Caki2 (cell line): ENCODE results near the gene SYNC. TPM values are rescaled to one million over a fixed set of nuclear protein-coding genes. Genes with fewer than 3 reads are reported as not detected.
"Not testable (repeated sequence)": the region's sequence is repeated elsewhere in the genome, so short reads cannot be mapped to it uniquely, and the experiment has no call there.

ENCODE experiments used
- DNase-seq: peaks from one replicate; pipeline ENCODE4 v3.0.0-alpha.2; 2015; ENCODE audit warnings: low read depth
- in situ Hi-C: cut with HindIII; loops from 2 replicates; pipeline ENCODE4 v1.10.0; 2016; ENCODE audit warnings: low sequenced_read_pairs, low pct_unique_long_range_greater_than_20kb, mixed read lengths
- total RNA-seq: library from RNA; depleted of rRNA; stranded (reverse); fragments of >200 nt; shearing (Covaris generic); gene quantifications from 2 replicates; pipeline ENCODE4 v1.2.3, GENCODE V29; 2014; ENCODE audit warnings: low replicate concordance

SYNC gene
- total RNA-seq, 1 experiment from 2014 or later: 0.84 TPM

DNA sequence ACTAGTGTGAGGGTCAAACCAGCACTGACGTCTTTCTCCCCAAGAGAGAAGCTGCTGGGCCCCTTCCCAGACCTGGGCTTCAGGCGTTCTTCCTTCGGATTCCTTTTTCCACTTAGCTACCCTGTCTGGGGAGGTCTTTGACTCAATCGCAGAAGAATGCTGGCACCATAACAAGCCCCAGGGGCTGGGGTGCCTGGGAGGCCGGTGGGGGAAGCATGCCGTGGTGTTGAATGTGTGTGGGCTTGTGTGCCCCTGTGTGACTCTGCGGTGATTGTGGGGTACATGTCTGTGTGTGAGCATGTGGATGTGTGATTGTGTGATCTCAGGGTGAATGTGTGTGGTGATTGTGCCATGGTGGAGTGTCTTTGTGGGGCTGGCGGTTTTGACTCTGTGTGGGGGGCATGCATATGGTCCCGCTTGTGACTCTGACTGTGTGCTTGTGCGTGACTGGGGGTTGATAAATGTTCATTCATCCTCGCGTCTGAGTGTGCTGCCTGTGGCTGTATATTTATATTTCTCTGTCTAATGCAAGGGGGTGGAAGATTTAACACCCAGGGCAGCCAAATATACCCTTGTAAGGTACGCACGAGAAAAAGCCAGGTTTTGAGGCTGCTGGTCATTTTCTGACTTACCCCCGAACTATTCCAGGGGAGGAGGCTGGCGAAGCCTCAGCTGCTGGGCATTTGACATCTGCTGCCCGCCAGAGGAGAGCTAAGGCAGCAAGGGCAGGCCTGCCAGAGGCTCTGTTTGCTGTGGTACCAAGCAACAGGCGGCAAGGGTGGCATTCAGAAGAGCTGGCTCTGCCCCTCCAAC, 1.1 kb upstream of the SYNC start:
- peak; percentile 29 for DNase-seq

DNA sequence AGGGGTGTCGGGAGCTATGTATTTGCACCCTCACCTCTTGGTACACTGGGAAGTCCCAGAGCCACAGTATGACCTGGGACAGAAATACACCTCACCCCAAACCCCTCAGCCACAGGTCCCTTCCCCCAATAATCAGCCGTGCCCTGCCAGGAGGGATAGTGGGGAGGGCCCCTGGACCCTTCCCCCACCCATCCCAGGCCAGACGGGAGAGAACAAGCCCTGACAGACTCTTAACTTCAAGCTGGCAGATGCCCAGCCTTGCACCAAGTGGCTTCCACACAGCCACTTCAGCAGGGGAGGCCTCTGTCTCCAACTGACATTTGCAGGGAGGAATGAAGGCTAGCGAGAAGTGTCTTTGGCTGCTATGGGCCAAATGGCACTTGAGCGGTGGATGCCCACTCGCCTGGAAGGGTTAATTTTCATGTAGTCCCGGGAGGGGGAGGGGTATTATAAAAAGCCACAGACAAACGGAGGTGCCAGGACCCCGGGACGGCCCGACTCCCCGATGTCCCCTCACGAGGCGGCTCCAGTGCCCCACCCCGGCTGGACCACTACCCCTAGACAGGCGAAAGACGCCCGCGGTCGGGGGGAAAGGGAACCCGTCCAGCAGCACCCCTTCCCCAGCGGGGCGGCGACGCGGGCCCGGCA, 495 bp downstream of the SYNC start:
- in situ Hi-C loops: no loop called here
- DNase-seq: no peak

More for the DNA sequence above, 1.1 kb upstream of the SYNC start:
- in situ Hi-C loops: no loop called here

DNA sequence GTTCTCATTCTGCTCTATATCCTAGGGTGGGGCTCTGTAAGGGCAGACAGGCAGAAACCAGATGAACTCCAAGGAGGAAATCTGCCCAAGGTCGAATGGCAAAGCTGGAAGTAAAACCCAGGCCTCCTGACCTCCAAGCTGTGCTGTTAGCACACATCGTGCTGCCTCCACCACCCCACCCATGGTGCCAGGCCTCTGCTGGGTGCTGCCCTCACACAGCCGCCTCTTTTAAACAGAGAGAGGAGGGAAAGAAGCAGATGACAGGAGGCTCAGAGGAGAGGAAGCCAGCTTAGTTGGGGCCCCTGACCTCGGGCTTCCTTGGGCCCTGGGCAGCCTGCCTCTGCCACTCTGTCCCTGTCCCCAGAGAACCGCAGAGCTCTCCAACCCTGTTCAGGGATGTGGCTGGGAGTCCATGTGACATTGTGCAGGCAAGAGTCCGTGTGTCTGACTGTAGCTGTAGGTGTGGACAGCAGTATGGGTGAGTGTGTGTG, 1.1 kb downstream of the SYNC start:
- DNase-seq: no peak
- in situ Hi-C loops: no loop called here

DNA sequence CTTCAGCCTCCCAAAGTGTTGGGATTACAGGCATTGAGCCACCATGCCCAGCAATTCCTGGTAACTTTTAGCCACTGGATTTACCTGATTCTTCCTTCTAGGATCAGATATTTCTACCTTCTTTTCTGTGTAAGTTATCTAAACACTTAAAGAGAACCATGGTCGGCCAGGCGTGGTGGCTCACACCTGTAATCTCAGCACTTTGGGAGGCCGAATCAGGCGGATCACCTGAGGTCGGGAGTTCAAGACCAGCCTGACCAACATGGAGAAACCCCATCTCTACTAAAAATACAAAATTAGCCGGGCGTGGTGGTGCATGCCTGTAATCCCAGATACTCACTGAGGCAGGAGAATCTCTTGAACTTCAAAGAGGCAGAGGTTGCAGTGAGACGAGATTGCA, 5.6 kb downstream of the SYNC start:
- in situ Hi-C loops: not testable (repeated sequence)

DNA sequence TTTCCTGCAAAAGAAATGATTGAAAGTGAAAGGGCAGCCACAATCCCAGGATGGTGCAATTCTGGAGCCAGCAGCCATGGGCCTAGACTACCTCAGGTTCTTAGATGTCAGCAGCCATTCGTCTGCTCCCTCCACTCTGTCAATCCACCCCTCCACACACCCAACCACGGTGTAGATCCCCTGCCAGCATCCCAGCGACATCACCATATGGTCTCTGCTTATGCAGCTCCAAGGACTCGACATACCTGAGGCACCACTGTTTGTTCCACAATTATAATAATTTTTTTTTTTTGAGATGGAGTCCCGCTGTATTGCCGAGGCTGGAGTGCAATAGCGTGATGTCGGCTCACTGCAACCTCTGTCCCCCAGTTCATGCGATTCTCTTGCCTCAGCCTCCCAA, 6.5 kb downstream of the SYNC start:
- in situ Hi-C loops: no loop called here
- DNase-seq: no peak

More for the DNA sequence above, 5.6 kb downstream of the SYNC start:
- DNase-seq: not testable (repeated sequence)

DNA sequence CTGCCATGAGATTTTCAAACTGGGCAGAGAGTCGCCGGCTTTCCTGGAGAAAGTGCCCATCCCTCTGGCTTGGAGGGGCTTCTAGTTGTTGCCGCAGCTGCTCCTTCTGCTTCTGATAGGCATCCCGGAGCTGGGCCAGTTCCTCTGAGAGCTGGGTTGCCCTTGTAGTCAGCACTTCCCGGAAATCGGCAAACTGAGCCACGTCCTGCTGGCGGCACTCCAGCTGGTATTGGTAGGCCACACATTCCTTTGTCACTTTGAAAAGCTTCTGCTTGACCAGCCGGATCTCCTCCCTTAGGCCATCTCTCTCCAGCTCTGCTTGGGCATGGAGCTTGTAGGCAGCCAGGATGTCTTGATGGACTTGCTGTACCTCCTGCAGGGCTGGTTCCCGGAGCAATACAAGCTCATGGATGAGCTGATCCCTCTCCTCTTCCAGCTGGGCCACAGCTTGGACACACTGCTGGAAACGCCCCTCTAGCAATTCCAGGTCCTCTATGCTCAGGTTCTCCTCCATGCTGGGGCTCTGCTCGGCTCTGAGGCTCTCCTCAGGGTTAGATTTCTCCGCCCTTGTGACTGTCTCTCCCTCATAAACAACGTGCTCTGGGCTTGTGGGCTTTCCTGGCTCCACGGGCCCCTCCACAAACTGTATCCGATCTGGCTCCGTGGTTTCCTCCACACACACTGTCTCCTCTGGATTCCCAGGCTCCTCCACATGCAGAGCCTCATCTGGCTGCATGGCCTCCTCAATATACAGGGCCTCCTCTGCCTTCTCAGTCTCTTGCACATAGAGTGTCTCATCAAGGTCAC, 7.3 kb downstream of the SYNC start:
- in situ Hi-C loops: no loop called here
- no peak for DNase-seq

DNA sequence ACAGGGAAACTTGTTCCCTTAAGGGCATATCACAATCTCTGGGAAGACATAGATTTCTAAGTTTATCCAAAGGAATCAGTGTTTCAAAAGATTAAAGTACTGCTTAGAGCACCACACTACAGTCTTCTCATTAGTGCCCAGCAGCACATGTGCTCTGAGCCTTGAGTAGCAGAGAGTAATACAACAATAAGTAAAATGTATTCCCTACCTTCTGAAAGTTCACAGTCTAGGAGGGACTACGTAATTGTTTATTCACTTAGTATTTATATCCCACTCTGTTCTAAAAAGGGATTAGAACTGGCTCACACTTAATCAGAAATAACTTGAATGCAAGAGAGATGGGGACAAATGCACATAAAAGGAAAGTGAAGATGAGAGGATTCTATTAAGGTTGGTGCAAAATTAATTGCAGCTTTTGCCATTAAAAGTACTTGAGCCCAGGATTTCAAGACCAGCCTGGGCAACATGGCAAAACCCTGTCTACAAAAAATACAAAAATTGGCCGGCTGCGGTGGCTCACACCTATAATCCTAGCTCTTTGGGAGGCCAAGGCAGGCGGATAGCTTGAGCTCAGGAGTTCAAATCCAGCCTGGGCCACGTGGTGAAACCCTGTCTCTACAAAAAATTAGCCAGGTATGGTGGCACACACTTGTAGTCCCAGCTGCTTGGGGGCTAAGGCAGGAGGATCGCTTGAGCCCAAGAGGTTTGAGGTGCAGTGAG, 9.0 kb downstream of the SYNC start:
- no peak for DNase-seq
- in situ Hi-C loops: no loop called here

DNA sequence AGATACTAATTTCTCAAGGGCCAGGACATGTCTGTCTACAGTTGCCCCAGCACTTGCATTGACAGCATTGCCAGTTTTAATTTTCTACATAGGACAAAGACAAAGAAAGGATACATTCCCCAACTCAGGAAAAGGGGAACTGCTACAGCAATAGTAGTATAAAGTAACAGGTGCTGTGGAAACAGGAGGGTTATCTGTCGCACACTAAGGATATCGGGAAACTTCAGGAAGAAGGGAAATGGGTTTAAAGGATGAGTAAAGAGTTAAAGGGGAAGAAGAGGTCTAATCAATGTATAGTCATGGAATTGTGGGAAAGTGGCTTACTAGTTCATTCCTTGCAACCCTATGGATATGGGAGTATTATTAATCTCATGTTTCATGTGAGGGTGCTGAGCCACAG, 16.2 kb downstream of the SYNC start:
- in situ Hi-C loops: no loop called here
- no peak for DNase-seq

DNA sequence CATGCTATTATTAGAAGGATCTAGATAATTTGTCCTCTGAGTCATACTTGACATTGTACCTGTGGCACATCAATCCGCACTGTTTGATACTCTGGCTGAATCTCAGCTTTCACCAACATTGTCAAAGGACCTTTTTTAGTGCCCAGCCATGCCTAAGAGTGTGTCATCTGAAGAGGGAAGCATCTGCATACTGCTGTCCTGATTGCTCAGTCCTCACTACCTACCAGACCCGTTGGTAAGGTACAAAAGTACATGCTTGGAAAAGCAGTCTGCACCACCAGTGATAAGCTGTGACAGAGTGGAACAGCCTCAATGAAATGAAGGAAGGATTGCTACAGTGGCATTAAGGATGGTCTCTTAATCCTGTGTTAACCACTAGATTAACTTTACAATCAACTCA, 17.1 kb downstream of the SYNC start:
- no peak for DNase-seq
- in situ Hi-C loops: no loop called here

DNA sequence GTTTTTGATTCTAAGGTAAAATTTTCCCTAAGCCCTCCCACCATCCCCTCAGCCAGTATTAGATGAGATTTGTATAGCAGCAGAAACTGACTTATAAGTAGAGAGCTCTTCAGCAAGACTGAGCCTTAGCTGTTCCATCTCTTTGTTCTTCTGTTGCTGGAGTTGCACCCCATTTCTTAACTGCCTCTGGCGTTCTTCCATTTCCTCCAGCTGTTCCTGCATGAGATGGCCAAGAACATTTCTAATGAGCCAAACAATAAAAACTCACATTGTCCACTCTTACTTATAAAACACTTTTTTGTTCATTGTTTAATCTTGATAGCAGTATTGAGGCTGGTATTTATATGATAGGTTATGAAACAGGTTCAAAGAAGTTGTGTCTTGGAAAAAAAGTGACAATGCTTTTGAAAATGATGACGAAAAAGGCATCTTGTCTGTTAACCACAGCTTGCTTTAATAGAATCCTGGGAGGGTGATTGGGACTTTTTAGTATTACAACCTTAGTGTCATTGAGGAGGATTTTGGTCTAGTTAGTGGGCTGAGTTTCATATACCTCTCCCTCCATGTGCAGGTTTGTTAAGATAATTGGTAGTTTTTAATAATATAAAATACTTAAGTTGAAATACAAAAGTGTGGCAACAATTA, 18.3 kb downstream of the SYNC start:
- in situ Hi-C loops: no loop called here

DNA sequence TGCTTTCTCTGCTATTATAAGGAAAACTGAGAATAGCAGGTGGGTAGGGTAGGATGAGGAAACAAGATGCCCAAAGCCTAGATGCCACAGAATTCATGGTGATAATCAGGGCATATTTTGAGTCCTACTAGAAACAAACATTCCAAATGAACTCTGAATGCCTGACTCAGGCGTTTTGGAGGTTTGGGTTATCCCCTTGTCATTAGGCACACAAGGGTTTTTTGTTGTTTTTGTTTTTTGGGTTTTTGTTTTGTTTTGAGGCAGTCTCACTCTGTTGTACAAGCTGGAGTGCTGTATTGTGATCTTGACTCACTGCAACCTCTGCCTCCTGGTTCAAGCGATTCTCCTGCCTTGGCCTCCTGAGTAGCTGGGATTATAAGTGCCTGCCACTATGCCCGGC, 19.2 kb downstream of the SYNC start:
- no peak for DNase-seq

More for the DNA sequence above, 18.3 kb downstream of the SYNC start:
- no peak for DNase-seq

DNA sequence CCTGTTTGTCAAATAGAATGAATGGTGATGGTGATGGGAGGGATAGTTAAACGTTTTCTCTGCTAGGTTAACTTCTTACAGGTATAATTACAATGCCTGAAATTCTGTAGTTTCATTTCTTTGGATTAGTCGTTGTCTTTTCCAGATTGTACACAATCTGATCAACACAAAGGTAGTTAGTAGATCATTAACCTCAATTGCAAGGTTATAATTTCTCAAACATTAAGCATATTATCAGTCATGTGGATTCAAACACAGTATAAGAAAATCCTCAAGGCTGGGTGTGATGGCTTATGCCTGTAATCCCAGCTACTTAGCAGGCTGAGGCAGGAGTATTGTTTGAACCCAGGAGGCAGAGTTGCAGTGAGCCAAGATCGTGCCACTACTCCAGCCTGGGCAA, 20.6 kb downstream of the SYNC start:
- in situ Hi-C loops: no loop called here
- DNase-seq: no peak

More for the DNA sequence above, 19.2 kb downstream of the SYNC start:
- in situ Hi-C loops: no loop called here

DNA sequence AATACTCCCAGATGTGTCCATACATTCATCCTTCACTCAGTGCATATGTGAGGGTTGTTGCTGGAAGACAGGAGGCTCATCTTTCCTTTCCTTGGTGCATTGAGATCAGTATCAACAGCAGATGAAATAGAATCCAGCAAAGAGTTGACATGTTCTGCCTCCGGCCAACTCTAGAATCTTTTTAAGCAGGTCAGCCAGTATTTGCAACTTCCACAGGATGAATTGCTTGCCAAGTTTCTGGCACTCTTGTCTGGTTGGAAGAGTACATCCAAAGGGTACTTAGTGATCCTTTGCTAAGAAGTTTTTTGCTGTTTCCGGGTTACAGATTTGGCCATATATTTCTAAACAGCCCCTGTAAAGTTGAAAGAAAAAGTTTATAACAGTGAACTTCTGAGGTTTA, 21.1 kb downstream of the SYNC start:
- DNase-seq: no peak
- in situ Hi-C loops: no loop called here

DNA sequence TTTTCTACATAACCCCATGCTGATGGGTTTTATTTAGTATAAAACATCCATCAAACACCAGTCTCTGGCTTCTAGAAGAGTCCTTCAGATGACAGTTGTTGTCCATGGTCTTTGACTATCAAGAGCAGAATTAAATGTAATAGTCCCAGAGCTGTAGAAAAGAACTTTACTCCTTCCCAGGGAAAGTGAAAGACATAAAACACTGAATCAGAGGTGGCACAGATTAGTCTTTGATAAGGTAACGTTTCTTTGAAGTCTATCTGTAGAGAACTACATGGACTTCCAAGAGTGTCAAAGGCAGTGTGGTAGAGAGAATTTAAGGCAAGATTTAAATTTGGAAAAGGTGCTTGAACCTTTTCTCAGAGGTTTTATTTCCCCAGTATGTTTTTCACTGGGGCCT, 21.9 kb downstream of the SYNC start:
- no peak for DNase-seq
- in situ Hi-C loops: no loop called here

DNA sequence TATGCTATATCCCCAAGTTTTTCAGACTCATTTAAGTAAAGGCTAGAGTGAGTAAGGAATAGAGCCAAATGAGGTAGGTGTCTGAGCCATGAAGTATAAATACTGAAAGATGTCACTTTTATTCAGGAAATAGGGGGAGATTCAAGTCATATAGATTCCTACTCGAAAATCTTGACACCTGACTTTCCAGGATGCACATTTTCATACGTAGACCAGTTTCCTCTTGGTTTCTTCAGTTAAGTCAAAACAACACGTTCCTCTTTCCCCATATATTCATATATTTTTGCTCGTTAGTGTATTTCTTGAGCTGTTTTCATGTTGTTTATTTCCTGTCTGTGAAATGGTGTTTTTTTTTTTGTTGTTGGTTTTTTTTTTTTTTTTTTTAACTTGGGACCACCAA, 22.6 kb downstream of the SYNC start:
- in situ Hi-C loops, DNase-seq: not testable (repeated sequence)

DNA sequence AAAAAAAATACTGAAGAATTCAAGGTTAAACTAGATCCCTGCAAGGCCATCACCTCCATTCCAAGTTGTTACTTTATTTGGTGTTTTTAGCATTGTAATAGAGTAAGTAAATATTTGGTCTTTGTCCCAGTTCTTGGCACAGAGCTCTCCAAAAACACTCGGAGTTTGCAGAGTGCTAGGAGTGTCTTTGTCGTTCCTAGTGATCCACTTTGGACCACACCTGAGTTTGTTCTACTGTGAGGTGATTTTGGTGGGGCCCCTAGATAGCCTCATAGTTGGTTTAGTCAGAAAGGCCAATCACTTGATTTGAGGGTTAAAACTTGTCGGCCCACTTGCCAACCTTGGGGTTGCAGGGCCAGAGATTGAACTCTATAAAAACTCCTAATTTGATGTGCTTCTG, 25.6 kb downstream of the SYNC start:
- no peak for DNase-seq
- in situ Hi-C loops: no loop called here

DNA sequence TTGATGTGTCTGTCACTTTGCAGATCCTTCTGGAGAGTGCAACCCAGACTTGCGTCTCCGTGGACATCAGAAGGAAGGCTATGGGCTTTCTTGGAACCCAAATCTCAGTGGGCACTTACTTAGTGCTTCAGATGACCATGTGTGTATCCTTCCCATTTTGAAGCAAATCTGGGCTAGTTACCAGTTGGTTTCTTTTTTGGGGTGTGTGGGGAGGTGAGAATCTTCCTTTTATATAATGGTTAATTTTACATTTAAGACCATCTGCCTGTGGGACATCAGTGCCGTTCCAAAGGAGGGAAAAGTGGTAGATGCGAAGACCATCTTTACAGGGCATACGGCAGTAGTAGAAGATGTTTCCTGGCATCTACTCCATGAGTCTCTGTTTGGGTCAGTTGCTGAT, 33.9 kb downstream of the SYNC start:
- in situ Hi-C loops, DNase-seq: not testable (repeated sequence)
